Measurements from ENCODE around the gene PSMD5. TPM values are rescaled to one million over a fixed set of nuclear protein-coding genes. Genes with fewer than 3 reads are reported as not detected.

The PSMD5 gene
- total and polyA plus RNA-seq, 2 of the 4 experiments (the other 2 are of a cell fraction), result 25.6 to 26.1 TPM

- no CpG with 5 or more reads among the region's 3 CpGs for WGBS, 2 experiments (ENCODE audit: extremely low coverage in 2 of 2, insufficient read length in 1 of 2)
- Histone ChIP-seq H2BK5ac (ENCODE audit: low read depth, low read length, poor library complexity, severe bottlenecking) (no peak overlapping the region), H2BK20ac (ENCODE audit: low read depth, low read length) (no peak overlapping the region), H3K36me3 (ENCODE audit: control insufficient read depth, insufficient read depth, low read length) (peaks cover 25% of the 10 kb centered on the region), H2AFZ (replicated peaks; ENCODE audit: low read length, poor library complexity) (no peak overlapping the region), H3K4me3 (ENCODE audit: insufficient read depth, low read depth, low read length) (no peak overlapping the region), H3K4me2 (ENCODE audit: low read depth, low read length) (no peak overlapping the region), H4K20me1 (ENCODE audit: insufficient read depth, low read length) (no peaks in the 10 kb centered on the region; the same call in 1 of the 2 replicates), H3K9ac (ENCODE audit: low read depth, low read length) (no peak overlapping the region), H3K27ac (ENCODE audit: insufficient read depth, low read length) (no peak overlapping the region), H2AK9ac (replicated peaks; ENCODE audit: low read depth, low read length, poor library complexity) (no peak overlapping the region), H3K23ac (ENCODE audit: low read depth, low read length) (no peak overlapping the region), H4K8ac (ENCODE audit: low read depth in 2 of 2, low read length in 2 of 2) (no peak overlapping the region), H3K18ac (ENCODE audit: low read depth, low read length) (no peak overlapping the region), H3K4me1 (ENCODE audit: control insufficient read depth, insufficient read depth, low read length) (no peaks in the 10 kb centered on the region; the same call in 1 of the 2 replicates), H3K27me3 (ENCODE audit: control insufficient read depth, insufficient read depth, low read length) (no peaks in the 10 kb centered on the region), H3K14ac (replicated peaks; ENCODE audit: low read depth, low read length) (no peak overlapping the region), H2BK15ac (ENCODE audit: low read depth, low read length) (no peak overlapping the region), H3K79me1 (ENCODE audit: low read depth in 1 of 2, low read length in 2 of 2) (peaks cover 17 to 32% of the 10 kb centered on the region in 2 experiments; a peak in 3 of 4 replicates), H3K9me3 (ENCODE audit: control insufficient read depth, insufficient read depth, low read length) (no peaks in the 10 kb centered on the region), H3K9me1 (ENCODE audit: insufficient read depth, low read length) (no peaks in the 10 kb centered on the region), H4K5ac (ENCODE audit: low read depth, low read length) (no peak overlapping the region), H2AK5ac (ENCODE audit: low read depth, low read length) (no peak overlapping the region), H3K4ac (ENCODE audit: low read depth, low read length) (no peak overlapping the region), H4K91ac (ENCODE audit: insufficient read depth, low read depth, low read length) (no peak overlapping the region), H2BK120ac (ENCODE audit: low read depth, low read length) (no peak overlapping the region), H3K56ac (ENCODE audit: extremely low read depth, insufficient read depth, low read length) (no peak overlapping the region)
- BruUV-seq (replicated peaks), result no TSS peak
- no peak for ATAC-seq (ENCODE audit: low read depth)
- no peak for TF ChIP-seq SMC3 (IDR thresholded peaks at IDR 0.05; ENCODE audit: low read depth, low read length)
- no peak for TF ChIP-seq BHLHE40 (IDR thresholded peaks at IDR 0.05; ENCODE audit: low read depth, low read length)
- no peak for TF ChIP-seq CHD1 (IDR thresholded peaks at IDR 0.05; ENCODE audit: low read depth, low read length)
- TF ChIP-seq ELK1 (IDR thresholded peaks at IDR 0.05; ENCODE audit: borderline replicate concordance, low read depth, low read length), result no peak
- no peak for TF ChIP-seq CTCF (conservative IDR thresholded peaks at IDR 0.05; ENCODE audit: low read depth, low read length)
- TF ChIP-seq MAFK (IDR thresholded peaks at IDR 0.05; ENCODE audit: low read depth, low read length), result no peak
- ChIA-PET CTCF (no interaction called here), POLR2A (ENCODE audit: unreplicated experiment) (interaction anchor here (0.6 kb wide), 1 partner anchor 120 kb away, joined by 3 read pairs; no protein-coding TSS in a partner anchor)
- no peak for DNase-seq
- dilution Hi-C loops (cut with HindIII; ENCODE audit: low sequenced_read_pairs, unreplicated experiment), result no loop called here
- intact Hi-C loops (cut with micrococcal nuclease), result loop anchor here (10.0 kb wide), 1 partner anchor 206 kb away; no protein-coding TSS in a partner anchor
- in situ Hi-C loops (cut with MboI; ENCODE audit: low sequenced_read_pairs), result no loop called here
These were observed 11.9 kb downstream of the PSMD5 start for GRCh38 chr9:120830865-120831264.

Data from IMR-90 (cell line).